ENCODE data around the gene PCDHB6. TPM values are rescaled to one million over a fixed set of nuclear protein-coding genes. Genes with fewer than 3 reads are reported as not detected.
"Not testable (repeated sequence)": the region's sequence is repeated elsewhere in the genome, so short reads cannot be mapped to it uniquely, and the experiment has no call there.

Gene PCDHB6
- polyA plus RNA-seq, 1 experiment, result 0.21 TPM

GRCh38 chr5:141179876-141180275 lies 30.0 kb downstream of the PCDHB6 start:
- CTCF ChIA-PET; DNase-seq (ENCODE audit: low read depth, low spot score); POLR2A ChIA-PET; H3K27ac ChIP-seq (ENCODE audit: low read depth, low read length); H3K27me3 ChIP-seq (ENCODE audit: control insufficient read depth, insufficient read depth, low read length); H3K4me3 ChIP-seq (ENCODE audit: low read depth, low read length): not testable (repeated sequence)
- peaks cover 24% of the 10 kb centered on the region for H3K9me3 ChIP-seq (ENCODE audit: control insufficient read depth, insufficient read depth, low read length)

- no peak overlapping the region for H3K4me3 ChIP-seq (ENCODE audit: low read depth, low read length)
These were observed 30.5 kb downstream of the PCDHB6 start for GRCh38 chr5:141180313-141180712.

DNA sequence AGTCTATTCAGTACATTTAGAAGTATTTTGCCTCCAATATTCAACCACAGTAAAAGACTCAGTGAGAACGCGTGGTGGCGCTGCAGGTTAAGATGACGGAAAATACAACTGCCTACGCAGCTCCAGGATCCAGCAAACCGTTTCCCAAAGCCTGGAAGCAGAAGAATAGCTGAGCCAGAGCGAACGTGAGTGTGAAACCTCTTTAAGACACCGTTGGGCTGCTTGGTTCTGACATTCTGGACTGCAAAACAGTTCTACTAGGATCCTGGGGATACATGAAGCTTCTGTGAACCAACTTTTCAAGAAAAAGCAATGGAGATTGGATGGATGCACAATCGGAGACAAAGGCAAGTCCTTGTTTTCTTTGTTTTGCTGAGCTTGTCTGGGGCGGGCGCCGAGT lies 32.4 kb downstream of the PCDHB6 start, which contains the start of gene PCDHB16:
TSS of gene PCDHB16 (plus strand) at position 140 of the 400 bp plus-strand sequence. CDS start at position 313, 173 bp downstream.
- no peak for DNase-seq (ENCODE audit: low read depth, low spot score)
- H3K9me3 ChIP-seq (ENCODE audit: control insufficient read depth, insufficient read depth, low read length), result peaks cover 22% of the 10 kb centered on the region
- CTCF ChIA-PET, result interaction anchor here (0.5 to 1.7 kb wide), 8 partner anchors 10 to 385 kb away, joined by 3 to 10 read pairs (median 4); partner anchors contain the start of genes PCDHB10, PCDHB14 and PCDHB7
- no peaks in the 10 kb centered on the region for H3K27me3 ChIP-seq (ENCODE audit: control insufficient read depth, insufficient read depth, low read length)
- POLR2A ChIA-PET, result no interaction called here
- peak; percentile 21; the same call in 1 of the 2 replicates for TF ChIP-seq CTCF (IDR thresholded peaks at IDR 0.05; ENCODE audit: low read depth, low read length)
- peak within 1 kb of the TSS; percentile 33 for H3K4me3 ChIP-seq (ENCODE audit: low read depth, low read length)
- no peak within 1 kb of the TSS for H3K27ac ChIP-seq (ENCODE audit: low read depth, low read length)

More at GRCh38 chr5:141180313-141180712, 30.5 kb downstream of the PCDHB6 start:
- no peak overlapping the region for H3K27ac ChIP-seq (ENCODE audit: low read depth, low read length)
- no peaks in the 10 kb centered on the region for H3K27me3 ChIP-seq (ENCODE audit: control insufficient read depth, insufficient read depth, low read length)
- H3K9me3 ChIP-seq (ENCODE audit: control insufficient read depth, insufficient read depth, low read length), result peaks cover 22% of the 10 kb centered on the region
- POLR2A ChIA-PET, result no interaction called here
- no peak for TF ChIP-seq CTCF (IDR thresholded peaks at IDR 0.05; ENCODE audit: low read depth, low read length)
- no peak for DNase-seq (ENCODE audit: low read depth, low spot score)
- CTCF ChIA-PET, result no interaction called here

DNA sequence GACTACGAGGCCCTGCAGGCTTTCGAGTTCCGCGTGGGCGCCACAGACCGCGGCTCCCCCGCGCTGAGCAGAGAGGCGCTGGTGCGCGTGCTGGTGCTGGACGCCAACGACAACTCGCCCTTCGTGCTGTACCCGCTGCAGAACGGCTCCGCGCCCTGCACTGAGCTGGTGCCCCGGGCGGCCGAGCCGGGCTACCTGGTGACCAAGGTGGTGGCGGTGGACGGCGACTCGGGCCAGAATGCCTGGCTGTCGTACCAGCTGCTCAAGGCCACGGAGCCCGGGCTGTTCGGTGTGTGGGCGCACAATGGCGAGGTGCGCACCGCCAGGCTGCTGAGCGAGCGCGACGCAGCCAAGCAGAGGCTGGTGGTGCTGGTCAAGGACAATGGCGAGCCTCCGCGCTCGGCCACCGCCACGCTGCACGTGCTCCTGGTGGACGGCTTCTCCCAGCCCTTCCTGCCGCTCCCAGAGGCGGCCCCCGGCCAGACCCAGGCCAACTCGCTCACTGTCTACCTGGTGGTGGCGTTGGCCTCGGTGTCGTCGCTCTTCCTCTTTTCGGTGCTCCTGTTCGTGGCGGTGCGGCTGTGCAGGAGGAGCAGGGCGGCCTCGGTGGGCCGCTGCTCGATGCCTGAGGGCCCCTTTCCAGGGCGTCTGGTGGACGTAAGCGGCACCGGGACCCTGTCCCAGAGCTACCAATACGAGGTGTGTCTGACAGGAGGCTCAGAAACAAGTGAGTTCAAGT lies 34.4 kb downstream of the PCDHB6 start:
- POLR2A ChIA-PET; DNase-seq (ENCODE audit: low read depth, low spot score); H3K27me3 ChIP-seq (ENCODE audit: control insufficient read depth, insufficient read depth, low read length); H3K4me3 ChIP-seq (ENCODE audit: low read depth, low read length); H3K27ac ChIP-seq (ENCODE audit: low read depth, low read length): not testable (repeated sequence)
- CTCF ChIA-PET, result interaction anchor here (0.7 kb wide), 1 partner anchor 435 kb away, joined by 3 read pairs; the partner anchor contains the start of gene DIAPH1
- peaks cover 27% of the 10 kb centered on the region for H3K9me3 ChIP-seq (ENCODE audit: control insufficient read depth, insufficient read depth, low read length)

DNA sequence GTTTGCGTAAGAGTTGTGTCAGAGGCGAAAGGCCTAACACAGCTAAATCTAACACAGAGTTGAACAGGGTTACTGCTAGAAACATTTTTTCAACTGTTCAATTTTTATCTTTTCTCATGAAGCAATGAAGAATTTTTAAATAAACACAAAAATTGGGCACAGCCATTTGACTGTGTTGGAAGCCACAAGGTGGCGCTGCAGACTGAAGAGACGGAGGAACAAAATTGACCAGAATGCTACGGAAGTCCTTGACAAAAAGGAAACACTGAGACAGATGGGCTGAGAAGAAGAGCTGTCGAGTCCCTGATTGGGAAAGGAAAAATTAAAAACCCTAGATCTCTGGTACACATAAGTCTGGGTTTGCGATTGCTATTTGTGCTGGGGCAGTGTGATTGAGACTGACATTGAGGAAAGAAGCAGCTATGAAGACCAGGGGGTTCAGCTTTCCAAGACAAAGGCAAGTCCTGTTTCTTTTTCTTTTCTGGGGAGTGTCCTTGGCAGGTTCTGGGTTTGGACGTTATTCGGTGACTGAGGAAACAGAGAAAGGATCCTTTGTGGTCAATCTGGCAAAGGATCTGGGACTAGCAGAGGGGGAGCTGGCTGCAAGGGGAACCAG lies 37.1 kb downstream of the PCDHB6 start, which contains the start of gene PCDHB9:
TSS of gene PCDHB9 (plus strand) at position 265 of the 616 bp plus-strand sequence. CDS start at position 423, 158 bp downstream.
- DNase-seq (ENCODE audit: low read depth, low spot score), result no peak
- peaks cover 26% of the 10 kb centered on the region for H3K9me3 ChIP-seq (ENCODE audit: control insufficient read depth, insufficient read depth, low read length)
- no peaks in the 10 kb centered on the region for H3K27me3 ChIP-seq (ENCODE audit: control insufficient read depth, insufficient read depth, low read length)
- ChIA-PET POLR2A (no interaction called here), CTCF (interaction anchor here (0.7 to 1.7 kb wide), 7 partner anchors 9 to 380 kb away, joined by 3 to 13 read pairs (median 3); no protein-coding TSS in a partner anchor)
- no peak for TF ChIP-seq CTCF (IDR thresholded peaks at IDR 0.05; ENCODE audit: low read depth, low read length)
- no peak within 1 kb of the TSS for H3K4me3 ChIP-seq (ENCODE audit: low read depth, low read length)
- H3K27ac ChIP-seq (ENCODE audit: low read depth, low read length), result no peak within 1 kb of the TSS

GRCh38 chr5:141188682-141189081 lies 38.8 kb downstream of the PCDHB6 start:
- POLR2A ChIA-PET, CTCF ChIA-PET: not testable (repeated sequence)
- H3K9me3 ChIP-seq (ENCODE audit: control insufficient read depth, insufficient read depth, low read length), result peaks cover 23% of the 10 kb centered on the region

GRCh38 chr5:141189131-141189530 lies 39.3 kb downstream of the PCDHB6 start:
- DNase-seq (ENCODE audit: low read depth, low spot score); H3K27me3 ChIP-seq (ENCODE audit: control insufficient read depth, insufficient read depth, low read length); CTCF ChIA-PET; H3K4me3 ChIP-seq (ENCODE audit: low read depth, low read length); POLR2A ChIA-PET; H3K27ac ChIP-seq (ENCODE audit: low read depth, low read length): not testable (repeated sequence)
- peaks cover 24% of the 10 kb centered on the region for H3K9me3 ChIP-seq (ENCODE audit: control insufficient read depth, insufficient read depth, low read length)

More at GRCh38 chr5:141188682-141189081, 38.8 kb downstream of the PCDHB6 start:
- H3K27me3 ChIP-seq (ENCODE audit: control insufficient read depth, insufficient read depth, low read length); DNase-seq (ENCODE audit: low read depth, low spot score); H3K27ac ChIP-seq (ENCODE audit: low read depth, low read length); H3K4me3 ChIP-seq (ENCODE audit: low read depth, low read length): not testable (repeated sequence)
